Activated naive CD4-positive, alpha-beta T cell treated with anti-CD3 and anti-CD28 coated beads, Interleukin-2, amount 50 U/mL, for 16 hours (primary cell): ENCODE measurements around the gene SYT10.
"Not testable (repeated sequence)": the region's sequence is repeated elsewhere in the genome, so short reads cannot be mapped to it uniquely, and the experiment has no call there.

Experiments used
- DNase-seq: peaks from one replicate; pipeline ENCODE4 v3.0.0-alpha.2; 2020

Gene SYT10

DNA sequence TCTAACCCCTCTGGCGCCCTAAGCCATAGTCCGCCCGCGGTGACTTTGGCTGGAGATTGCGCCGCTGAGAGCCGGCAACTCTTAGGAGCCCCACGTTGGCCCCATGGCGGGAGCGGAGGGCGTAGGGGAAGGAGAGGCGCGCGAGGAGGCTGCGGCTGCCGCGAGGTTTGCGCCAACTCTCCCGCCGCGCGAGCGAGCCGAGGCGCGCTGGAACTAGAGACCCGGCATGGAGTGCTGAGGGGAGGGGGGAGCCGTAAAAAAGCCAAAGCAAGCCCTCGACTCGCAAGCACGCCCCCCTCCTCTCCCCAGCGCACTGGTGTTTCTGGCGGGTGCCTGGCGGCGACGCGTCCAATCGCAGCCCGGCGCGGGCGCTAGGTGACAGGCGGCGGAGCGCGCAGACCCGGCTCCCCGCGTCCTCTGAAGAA is at the start of gene SYT10:
Gene SYT10, minus strand, starts transcription at position 233 of the 425 bp plus-strand sequence. CDS start 297 bp downstream, outside the sequence.
- DNase-seq = no peak

DNA sequence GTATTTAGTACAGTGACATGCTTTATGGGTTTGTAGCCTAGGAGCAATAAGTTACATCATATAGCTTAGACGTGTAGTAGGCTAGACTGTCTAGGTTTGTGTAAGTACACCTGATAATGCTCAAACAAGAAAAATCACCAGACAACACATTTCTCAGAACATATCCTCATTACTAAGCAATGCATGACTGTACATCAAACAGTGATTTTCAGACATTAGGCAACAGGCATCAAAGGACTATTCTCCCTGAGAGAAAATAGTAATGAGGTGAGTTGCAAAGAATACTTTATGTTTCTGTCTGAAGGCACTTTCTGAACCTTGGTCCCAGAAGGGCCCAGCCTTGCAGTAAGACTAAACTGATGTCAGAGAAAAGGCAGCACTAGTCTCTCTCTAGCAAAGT is 48.4 kb upstream of the SYT10 start:
- no peak for DNase-seq

GRCh38 chr12:33486058-33486457 is 46.4 kb upstream of the SYT10 start:
- no peak for DNase-seq

- no peak for DNase-seq
Measured at GRCh38 chr12:33484161-33484560, 44.5 kb upstream of the SYT10 start.

DNA sequence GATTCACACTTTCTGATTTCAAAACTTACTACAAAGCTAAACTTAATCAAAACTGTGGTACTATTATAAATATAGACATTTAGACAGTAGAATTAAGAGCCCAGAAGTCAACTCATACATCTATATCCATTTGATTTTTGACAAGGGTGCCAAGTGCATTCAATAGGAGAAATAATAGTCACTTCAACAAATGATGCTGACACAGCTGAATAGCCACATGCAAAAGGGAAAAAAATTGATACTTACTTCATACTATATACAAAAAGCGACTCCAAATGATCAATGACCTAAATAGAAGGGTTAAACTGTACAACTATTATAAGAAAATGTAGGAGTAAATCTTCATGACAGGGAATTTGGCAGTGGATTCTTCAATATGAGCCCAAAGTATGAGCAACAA is 40.7 kb upstream of the SYT10 start:
- no peak for DNase-seq

- no peak for DNase-seq
Measured at GRCh38 chr12:33476058-33476457, 36.4 kb upstream of the SYT10 start.

GRCh38 chr12:33472299-33472698 is 32.7 kb upstream of the SYT10 start:
- no peak for DNase-seq

DNA sequence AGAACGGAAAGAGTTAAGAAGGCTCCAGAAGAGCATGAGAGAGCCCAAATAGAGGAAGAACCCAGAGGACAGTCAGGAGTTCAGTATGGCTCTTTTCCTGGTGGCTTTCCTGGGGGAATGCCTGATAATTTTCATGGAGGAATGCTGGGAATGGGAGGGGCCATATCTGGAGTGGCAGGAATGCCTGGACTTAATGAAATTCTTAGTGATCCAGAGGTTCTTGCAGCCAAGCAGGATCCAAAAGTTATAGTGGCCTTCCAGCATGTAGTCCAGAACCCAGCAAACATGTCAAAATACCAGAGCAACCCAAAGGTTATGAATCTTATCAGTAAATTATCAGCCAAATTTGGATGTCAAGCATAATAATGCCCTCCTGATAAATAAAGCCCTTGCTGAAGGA is 15.5 kb upstream of the SYT10 start:
- DNase-seq = no peak

DNA sequence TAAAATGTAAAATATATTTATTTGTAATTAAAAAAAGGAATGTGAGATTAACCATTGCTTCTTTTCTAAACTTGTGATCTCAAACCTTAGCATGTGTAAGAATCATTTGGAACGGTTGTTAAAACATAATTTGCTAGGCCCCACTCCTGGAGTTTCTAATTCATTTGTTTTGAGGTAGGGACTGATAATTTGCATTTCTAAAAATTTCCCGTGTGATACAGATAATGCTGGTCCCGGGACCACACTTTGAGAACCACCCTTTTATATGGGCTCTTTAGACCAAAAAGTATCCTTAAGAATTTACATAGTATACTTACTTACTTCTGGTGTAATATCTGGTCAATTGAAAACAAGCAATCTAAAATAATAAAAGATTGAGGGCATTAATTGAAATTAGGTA is 10.9 kb upstream of the SYT10 start:
- no peak for DNase-seq

DNA sequence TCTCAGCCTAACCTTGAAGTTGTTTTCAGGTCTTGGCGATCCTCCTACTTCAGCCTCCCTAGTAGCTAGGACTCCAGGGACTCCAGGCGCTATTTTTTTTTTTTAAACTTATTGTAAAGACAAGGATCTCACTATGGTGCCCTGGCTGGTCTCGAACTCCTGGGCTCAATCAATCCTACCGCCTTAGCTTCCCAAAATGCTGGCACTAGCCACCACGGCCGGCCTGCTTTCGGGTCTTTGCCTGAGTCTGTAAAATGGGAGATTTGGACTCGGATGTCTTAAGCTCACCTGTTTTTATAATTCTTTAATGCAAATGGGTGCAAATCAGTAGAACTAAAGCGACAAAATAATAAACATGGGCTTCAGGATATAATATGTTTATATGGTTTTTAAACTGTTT is 858 bp upstream of the SYT10 start:
- no peak for DNase-seq

DNA sequence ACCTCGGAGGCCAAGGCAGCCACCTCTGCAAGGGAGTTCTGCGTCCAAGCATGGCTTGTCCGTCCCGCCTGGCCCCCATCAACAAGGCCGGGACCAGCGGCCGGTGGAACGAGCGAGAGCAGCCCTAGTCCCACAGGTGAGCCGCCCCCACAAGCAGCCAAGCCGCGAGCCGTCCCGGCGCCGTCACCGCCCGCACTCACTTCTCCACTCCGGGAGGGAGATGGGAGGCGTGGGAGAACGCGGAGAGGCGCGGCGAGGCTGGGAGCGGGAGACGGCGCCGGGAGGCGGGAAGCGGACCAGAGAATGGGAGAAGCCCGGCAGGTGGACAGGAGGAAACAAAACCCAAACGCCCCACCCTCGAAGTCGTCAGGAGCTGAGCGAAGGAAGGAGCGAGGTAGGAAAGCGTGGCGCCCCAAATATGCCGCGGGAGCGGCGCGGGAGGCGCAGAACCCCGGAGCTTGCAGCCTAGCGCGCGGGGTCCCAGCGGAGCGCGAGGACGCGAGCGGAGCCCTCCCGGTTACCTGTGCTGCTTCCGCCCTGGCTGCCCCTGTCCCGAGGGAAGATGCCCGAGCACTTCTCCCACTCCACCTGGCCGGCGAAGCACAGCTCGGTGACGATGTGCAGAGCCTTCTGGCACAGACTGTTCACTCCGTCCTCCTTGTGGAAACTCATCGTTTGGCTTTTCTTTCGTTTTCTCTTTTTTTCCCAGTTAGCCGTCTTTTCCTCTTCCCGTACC is 600 bp downstream of the SYT10 start:
- no peak for DNase-seq

GRCh38 chr12:33438025-33438772 is 1.4 kb downstream of the SYT10 start:
- no peak for DNase-seq

- DNase-seq = no peak
Measured at GRCh38 chr12:33437598-33437997, 2.0 kb downstream of the SYT10 start.

GRCh38 chr12:33432992-33433391 is 6.6 kb downstream of the SYT10 start:
- DNase-seq = no peak

GRCh38 chr12:33431648-33432047 is 8.0 kb downstream of the SYT10 start:
- DNase-seq = no peak

- no peak for DNase-seq
Measured at GRCh38 chr12:33429468-33429867, 10.2 kb downstream of the SYT10 start.

DNA sequence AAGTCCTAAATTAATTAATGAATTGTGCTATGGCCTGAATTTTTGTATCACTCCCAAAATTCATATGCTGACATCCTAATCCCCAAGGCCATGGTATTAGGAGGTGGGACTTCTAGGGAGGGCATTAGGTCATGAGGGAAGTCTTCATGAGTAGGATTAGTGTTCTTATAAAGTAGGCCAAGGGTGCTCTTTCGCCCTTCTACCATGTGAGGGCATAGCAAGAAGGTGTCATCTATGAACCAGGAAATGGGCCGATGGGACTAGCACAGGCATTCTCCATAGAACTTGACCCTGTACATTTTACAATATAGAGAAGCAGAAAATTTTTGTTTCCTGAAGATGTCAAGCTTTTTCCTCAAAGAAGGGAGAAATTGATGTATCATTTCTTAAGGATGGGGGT is 12.5 kb downstream of the SYT10 start:
- DNase-seq = no peak

GRCh38 chr12:33423706-33424105 is 15.9 kb downstream of the SYT10 start:
- DNase-seq = no peak

DNA sequence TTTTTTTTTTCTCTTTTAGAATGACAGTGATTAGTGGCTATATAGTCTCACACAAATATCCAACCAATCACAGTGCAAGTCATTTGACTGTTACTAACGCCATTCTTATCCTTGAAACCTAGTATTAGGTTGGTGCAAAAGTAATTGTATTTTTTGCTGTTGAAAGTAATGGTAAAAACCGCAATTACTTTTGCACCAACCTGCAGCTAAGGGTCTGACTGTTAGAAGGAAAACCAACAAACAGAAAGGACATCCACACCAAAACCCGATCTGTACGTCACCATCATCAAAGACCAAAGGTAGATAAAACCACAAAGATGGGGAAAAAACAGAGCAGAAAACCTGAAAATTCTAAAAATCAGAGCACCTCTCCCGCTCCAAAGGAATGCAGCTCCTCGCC is 27.2 kb downstream of the SYT10 start:
- not testable (repeated sequence) for DNase-seq

- no peak for DNase-seq
Measured at GRCh38 chr12:33383503-33383902, 56.1 kb downstream of the SYT10 start.

GRCh38 chr12:33376153-33376552 is 63.5 kb downstream of the SYT10 start:
- no peak for DNase-seq

DNA sequence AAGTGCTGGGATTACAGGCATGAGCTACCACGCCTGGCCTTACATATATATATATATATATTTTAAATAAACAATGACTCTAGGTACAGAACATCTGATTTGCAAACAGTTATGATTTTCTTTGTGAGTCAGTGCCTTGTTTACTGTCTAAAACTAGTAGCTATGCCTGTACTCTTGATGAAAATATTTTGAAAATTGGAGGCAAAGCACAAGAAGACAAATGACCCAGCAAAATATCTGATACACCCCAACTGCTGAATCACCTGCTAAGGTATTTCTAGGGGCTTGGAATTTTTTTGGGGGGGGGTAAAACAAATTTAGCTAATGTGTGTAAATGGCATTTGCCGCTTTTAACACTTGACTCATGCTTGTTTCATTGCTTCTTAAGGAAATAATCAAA is 69.3 kb downstream of the SYT10 start:
- DNase-seq = no peak

DNA sequence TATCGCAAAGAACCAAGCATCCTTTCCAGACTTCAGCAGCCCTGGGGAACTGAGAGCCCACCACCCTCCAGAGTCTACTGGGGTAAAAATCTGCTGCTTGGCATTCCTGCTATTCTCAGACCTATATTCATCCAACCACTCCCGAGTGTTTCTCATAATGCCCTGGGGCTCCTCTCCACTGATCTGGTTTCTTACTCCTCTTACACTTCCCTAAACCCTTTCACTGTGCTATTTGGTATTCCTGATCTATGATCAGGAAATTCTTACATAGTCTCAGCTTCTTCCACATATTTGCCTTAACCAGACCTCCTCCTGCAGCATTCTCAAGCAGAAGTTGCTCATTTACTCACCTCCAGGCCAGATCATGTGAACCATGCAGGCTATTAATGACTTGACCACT is 82.4 kb downstream of the SYT10 start:
- no peak for DNase-seq

GRCh38 chr12:33349791-33350190 is 89.8 kb downstream of the SYT10 start:
- no peak for DNase-seq
